ENCODE results near the gene STPG4.
"Not testable (repeated sequence)": the region's sequence is repeated elsewhere in the genome, so short reads cannot be mapped to it uniquely, and the experiment has no call there.

STPG4 gene

DNA sequence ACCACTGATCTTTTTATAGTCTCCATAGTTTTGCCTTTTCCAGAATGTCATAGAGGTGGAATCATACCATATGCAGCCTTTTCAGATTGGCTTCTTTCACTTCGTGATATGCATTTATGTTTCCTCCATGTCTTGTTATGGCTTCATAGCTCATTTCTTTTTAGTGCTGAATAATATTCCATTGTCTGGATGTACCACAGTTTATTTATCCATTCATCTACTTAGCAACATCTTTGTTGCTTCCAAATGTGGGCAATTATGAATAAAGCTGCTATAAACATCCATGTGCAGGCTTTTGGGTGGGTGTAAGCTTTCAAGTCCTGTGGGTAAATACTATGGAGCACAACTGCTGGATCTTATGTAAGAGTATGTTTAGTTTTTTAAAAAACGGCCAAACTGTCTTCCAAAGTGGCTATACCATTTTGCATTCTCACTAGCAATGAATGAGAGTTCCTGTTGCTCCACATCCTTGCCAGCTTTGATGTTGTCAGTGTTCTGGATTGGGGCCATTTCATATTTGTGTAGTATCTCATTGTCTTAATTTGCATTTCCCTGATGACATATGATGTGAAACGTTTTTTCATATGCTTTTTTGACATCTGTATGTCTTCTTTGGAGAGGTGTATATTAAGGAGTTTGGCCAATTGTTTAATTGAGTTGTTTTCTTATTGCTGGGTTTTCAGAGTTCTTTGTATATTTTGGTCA is 20.6 kb downstream of the STPG4 start:
- H3K36me3 ChIP-seq (ENCODE audit: control insufficient read depth in 2 of 2, insufficient read depth in 2 of 2, low read length in 2 of 2): no peaks in the 10 kb centered on the region
- peaks cover 0 to 3% of the 10 kb centered on the region in 2 donors for H3K9me3 ChIP-seq (ENCODE audit: control insufficient read depth in 2 of 2, low read length in 2 of 2)
- no peaks in the 10 kb centered on the region for H3K27me3 ChIP-seq (ENCODE audit: control insufficient read depth in 2 of 2, insufficient read depth in 2 of 2, low read length in 2 of 2)

DNA sequence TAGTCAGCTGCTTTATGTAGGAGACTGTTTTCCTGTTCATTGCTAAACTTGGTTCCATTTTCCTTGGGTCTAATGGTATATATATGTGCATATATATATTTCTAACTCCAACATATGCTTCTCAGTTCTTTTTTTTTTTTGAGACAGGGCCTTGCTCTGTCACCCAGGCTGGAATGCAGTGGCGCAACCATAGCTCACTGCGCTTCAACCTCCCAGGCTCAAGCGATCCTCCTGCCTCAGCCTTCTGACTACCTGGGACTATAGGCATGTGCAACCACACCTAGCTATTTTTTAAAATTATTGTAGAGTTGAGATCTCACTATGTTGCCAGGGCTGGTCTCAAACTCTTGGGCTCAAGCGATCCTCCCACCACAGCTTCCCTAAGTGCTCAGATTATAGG is 22.1 kb downstream of the STPG4 start:
- H3K9me3 ChIP-seq (ENCODE audit: control insufficient read depth in 2 of 2, low read length in 2 of 2): peaks cover 0 to 3% of the 10 kb centered on the region in 2 donors
- no peaks in the 10 kb centered on the region for H3K36me3 ChIP-seq (ENCODE audit: control insufficient read depth in 2 of 2, insufficient read depth in 2 of 2, low read length in 2 of 2)
- no peak overlapping the region for H3K9ac ChIP-seq (ENCODE audit: low read depth in 1 of 2, low read length in 2 of 2)
- H3K4me1 ChIP-seq (ENCODE audit: control insufficient read depth in 2 of 2, insufficient read depth in 2 of 2, low read length in 2 of 2): no peaks in the 10 kb centered on the region
- H3K27me3 ChIP-seq (ENCODE audit: control insufficient read depth in 2 of 2, insufficient read depth in 2 of 2, low read length in 2 of 2): no peaks in the 10 kb centered on the region
- H3K4me3 ChIP-seq (ENCODE audit: low read length in 2 of 2): no peak overlapping the region
- no peak overlapping the region for H3K27ac ChIP-seq (ENCODE audit: low read depth in 2 of 2, low read length in 2 of 2)

More for the DNA sequence above, 20.6 kb downstream of the STPG4 start:
- Histone ChIP-seq H3K4me3 (ENCODE audit: low read length in 2 of 2) (no peak overlapping the region), H3K27ac (ENCODE audit: low read depth in 2 of 2, low read length in 2 of 2) (no peak overlapping the region), H3K4me1 (ENCODE audit: control insufficient read depth in 2 of 2, insufficient read depth in 2 of 2, low read length in 2 of 2) (no peaks in the 10 kb centered on the region), H3K9ac (ENCODE audit: low read depth in 1 of 2, low read length in 2 of 2) (no peak overlapping the region)

DNA sequence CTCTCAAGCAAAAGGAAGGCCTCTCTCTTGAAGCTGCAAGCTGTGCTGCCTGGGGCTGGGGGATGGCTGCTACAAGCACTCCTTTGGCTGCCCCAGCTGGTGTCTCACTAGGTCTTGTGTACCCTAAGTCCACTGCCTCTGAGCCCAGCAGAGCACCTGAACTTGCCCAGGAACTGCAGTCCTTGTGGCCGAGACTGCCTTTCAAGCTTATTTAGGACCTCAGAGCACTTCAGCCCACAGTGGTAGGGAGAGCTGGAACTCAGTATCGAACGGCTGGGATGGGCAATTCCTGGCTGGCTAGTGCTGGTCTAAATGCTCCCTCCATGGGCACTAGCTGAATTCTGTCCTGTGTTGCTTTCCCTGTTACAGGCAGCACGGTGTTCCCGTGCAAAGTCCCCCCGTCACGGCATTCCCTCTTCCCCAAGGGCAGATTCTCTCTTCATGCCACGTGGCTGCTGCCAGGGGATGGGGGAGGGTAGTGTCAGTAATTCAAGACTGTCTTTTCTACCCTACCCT is 25.9 kb downstream of the STPG4 start:
- H3K27me3 ChIP-seq (ENCODE audit: control insufficient read depth in 2 of 2, insufficient read depth in 2 of 2, low read length in 2 of 2): no peaks in the 10 kb centered on the region
- H3K36me3 ChIP-seq (ENCODE audit: control insufficient read depth in 2 of 2, insufficient read depth in 2 of 2, low read length in 2 of 2): no peaks in the 10 kb centered on the region
- no peak overlapping the region for H3K27ac ChIP-seq (ENCODE audit: low read depth in 2 of 2, low read length in 2 of 2)
- no peaks in the 10 kb centered on the region for H3K4me1 ChIP-seq (ENCODE audit: control insufficient read depth in 2 of 2, insufficient read depth in 2 of 2, low read length in 2 of 2)
- no peak overlapping the region for H3K4me3 ChIP-seq (ENCODE audit: low read length in 2 of 2)
- peaks cover 0 to under 1% of the 10 kb centered on the region in 2 donors for H3K9me3 ChIP-seq (ENCODE audit: control insufficient read depth in 2 of 2, low read length in 2 of 2)
- no peak overlapping the region for H3K9ac ChIP-seq (ENCODE audit: low read depth in 1 of 2, low read length in 2 of 2)

DNA sequence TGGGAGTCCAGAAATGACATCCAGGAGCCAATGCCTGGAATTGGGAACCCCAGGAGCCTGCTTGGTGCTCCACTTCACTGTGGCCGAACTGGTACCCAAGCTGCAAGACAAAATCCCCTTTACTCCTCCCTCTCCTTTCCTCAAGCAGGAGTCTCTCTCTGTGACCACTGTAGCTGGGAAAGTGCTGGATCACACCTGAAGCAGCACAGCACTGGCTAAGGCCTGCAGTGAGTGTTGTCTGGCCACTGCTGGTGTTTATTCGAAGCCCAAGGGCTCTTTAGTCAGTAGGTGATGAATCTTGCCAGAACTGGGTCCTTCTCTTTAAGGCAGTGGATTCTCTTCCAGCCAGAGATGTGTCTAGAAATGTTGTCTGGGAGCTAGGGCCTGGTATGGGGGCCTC is 26.4 kb downstream of the STPG4 start:
- no peak overlapping the region for H3K4me3 ChIP-seq (ENCODE audit: low read length in 2 of 2)
- H3K36me3 ChIP-seq (ENCODE audit: control insufficient read depth in 2 of 2, insufficient read depth in 2 of 2, low read length in 2 of 2): no peaks in the 10 kb centered on the region
- H3K4me1 ChIP-seq (ENCODE audit: control insufficient read depth in 2 of 2, insufficient read depth in 2 of 2, low read length in 2 of 2): no peaks in the 10 kb centered on the region
- H3K9me3 ChIP-seq (ENCODE audit: control insufficient read depth in 2 of 2, low read length in 2 of 2): no peaks in the 10 kb centered on the region
- H3K27ac ChIP-seq (ENCODE audit: low read depth in 2 of 2, low read length in 2 of 2): no peak overlapping the region
- H3K27me3 ChIP-seq (ENCODE audit: control insufficient read depth in 2 of 2, insufficient read depth in 2 of 2, low read length in 2 of 2): no peaks in the 10 kb centered on the region
- no peak overlapping the region for H3K9ac ChIP-seq (ENCODE audit: low read depth in 1 of 2, low read length in 2 of 2)

DNA sequence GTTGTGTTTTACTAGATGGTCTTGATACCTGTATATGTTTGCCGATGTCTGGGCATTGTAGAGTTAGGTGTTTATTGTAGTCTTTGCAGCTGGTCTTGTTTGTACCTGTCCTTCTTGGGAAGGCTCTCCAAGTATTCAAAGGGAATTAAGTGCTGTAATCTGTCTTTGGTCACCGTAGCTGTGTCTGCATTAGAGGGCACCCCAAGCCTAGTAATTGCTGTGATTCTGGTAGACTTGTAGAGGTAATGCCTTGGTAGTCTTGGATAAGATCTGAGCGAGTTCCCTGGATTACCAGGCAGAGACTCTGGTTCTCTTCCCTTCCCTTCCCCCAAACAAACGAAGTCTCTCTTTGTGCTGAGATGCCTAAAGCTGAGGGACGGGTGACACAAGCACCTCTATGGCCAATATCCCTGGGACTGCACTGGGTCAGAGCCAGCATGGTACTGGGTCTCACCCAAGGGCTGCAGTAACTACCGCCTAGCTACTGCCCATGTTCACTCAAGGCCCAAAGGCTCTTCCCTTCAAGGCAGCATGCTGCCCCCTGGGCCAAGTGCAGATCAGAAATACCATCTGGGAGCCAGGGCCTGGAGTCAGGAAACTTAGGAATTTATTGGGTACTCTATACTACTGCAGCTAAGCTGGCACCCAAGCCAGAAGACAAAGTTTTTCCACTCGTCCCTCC is 27.1 kb downstream of the STPG4 start:
- no peaks in the 10 kb centered on the region for H3K27me3 ChIP-seq (ENCODE audit: control insufficient read depth in 2 of 2, insufficient read depth in 2 of 2, low read length in 2 of 2)
- no peak overlapping the region for H3K27ac ChIP-seq (ENCODE audit: low read depth in 2 of 2, low read length in 2 of 2)
- H3K9ac ChIP-seq (ENCODE audit: low read depth in 1 of 2, low read length in 2 of 2): no peak overlapping the region
- H3K4me3 ChIP-seq (ENCODE audit: low read length in 2 of 2): no peak overlapping the region
- H3K36me3 ChIP-seq (ENCODE audit: control insufficient read depth in 2 of 2, insufficient read depth in 2 of 2, low read length in 2 of 2): no peaks in the 10 kb centered on the region
- no peaks in the 10 kb centered on the region for H3K9me3 ChIP-seq (ENCODE audit: control insufficient read depth in 2 of 2, low read length in 2 of 2)
- H3K4me1 ChIP-seq (ENCODE audit: control insufficient read depth in 2 of 2, insufficient read depth in 2 of 2, low read length in 2 of 2): no peaks in the 10 kb centered on the region

DNA sequence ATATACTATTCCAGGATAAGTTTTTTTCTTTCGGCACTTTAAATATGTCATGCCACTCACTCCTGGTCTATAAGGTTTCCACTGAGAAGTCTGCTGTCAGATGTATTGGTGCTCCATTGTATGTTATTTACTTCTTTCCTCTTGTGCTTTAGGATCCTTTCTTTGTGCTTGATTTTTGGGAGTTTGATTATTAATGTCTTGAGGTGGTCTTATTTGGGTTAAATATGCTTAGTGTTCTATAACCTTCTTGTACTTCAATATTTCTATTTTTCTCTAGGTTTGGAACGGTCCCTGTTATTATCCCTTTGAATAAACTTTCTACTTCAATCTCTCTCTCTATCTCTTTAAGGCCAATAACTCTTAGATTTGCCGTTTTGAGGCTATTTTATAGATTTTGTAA is 28.3 kb downstream of the STPG4 start:
- H3K9me3 ChIP-seq (ENCODE audit: control insufficient read depth in 2 of 2, low read length in 2 of 2): no peaks in the 10 kb centered on the region
- no peaks in the 10 kb centered on the region for H3K36me3 ChIP-seq (ENCODE audit: control insufficient read depth in 2 of 2, insufficient read depth in 2 of 2, low read length in 2 of 2)
- H3K4me1 ChIP-seq (ENCODE audit: control insufficient read depth in 2 of 2, insufficient read depth in 2 of 2, low read length in 2 of 2): no peaks in the 10 kb centered on the region
- H3K4me3 ChIP-seq (ENCODE audit: low read length in 2 of 2): no peak overlapping the region
- no peak overlapping the region for H3K27ac ChIP-seq (ENCODE audit: low read depth in 2 of 2, low read length in 2 of 2)
- H3K9ac ChIP-seq (ENCODE audit: low read depth in 1 of 2, low read length in 2 of 2): no peak overlapping the region
- no peaks in the 10 kb centered on the region for H3K27me3 ChIP-seq (ENCODE audit: control insufficient read depth in 2 of 2, insufficient read depth in 2 of 2, low read length in 2 of 2)

DNA sequence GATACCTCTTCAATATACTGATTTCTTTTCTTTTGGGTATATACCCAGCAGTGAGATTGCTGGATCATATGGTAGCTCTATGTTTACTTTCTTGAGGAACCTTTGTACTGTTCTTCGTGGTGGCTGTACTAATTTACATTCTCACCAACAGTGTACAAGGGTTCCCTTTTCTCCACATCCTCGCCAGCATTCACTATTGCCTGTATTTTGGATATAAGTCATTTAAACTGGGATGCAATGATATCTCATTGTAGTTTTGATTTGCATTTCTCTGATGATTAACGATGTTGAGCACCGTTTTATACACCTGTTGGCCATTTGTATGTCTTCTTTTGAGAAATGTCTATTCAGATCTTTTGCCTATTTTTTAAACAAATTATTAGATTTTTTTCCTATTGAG is 30.4 kb downstream of the STPG4 start:
- not testable (repeated sequence) for H3K9me3 ChIP-seq (ENCODE audit: control insufficient read depth in 2 of 2, low read length in 2 of 2); H3K27me3 ChIP-seq (ENCODE audit: control insufficient read depth in 2 of 2, insufficient read depth in 2 of 2, low read length in 2 of 2); H3K36me3 ChIP-seq (ENCODE audit: control insufficient read depth in 2 of 2, insufficient read depth in 2 of 2, low read length in 2 of 2); H3K9ac ChIP-seq (ENCODE audit: low read depth in 1 of 2, low read length in 2 of 2); H3K27ac ChIP-seq (ENCODE audit: low read depth in 2 of 2, low read length in 2 of 2); H3K4me1 ChIP-seq (ENCODE audit: control insufficient read depth in 2 of 2, insufficient read depth in 2 of 2, low read length in 2 of 2); H3K4me3 ChIP-seq (ENCODE audit: low read length in 2 of 2)

DNA sequence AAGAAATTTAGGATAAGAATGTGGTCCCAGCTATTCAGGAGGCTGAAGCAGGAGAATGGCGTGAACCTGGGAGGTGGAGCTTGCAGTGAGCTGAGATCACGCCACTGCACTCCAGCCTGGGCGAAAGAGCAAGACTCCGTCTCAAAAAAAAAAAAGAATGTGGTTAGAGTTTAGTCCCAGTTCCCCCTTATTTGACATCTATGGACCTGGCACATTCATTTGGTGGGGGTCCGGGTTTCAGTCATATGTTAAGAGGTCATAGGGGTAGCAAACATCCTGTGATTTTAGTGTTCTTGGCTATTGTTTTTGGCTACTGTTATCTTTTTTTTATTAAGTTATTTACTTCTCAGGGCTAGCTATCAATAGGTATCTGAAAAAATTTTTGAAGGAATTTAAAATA is 34.7 kb downstream of the STPG4 start:
- not testable (repeated sequence) for H3K27ac ChIP-seq (ENCODE audit: low read depth in 2 of 2, low read length in 2 of 2); H3K9ac ChIP-seq (ENCODE audit: low read depth in 1 of 2, low read length in 2 of 2); H3K4me3 ChIP-seq (ENCODE audit: low read length in 2 of 2); H3K36me3 ChIP-seq (ENCODE audit: control insufficient read depth in 2 of 2, insufficient read depth in 2 of 2, low read length in 2 of 2); H3K27me3 ChIP-seq (ENCODE audit: control insufficient read depth in 2 of 2, insufficient read depth in 2 of 2, low read length in 2 of 2); H3K4me1 ChIP-seq (ENCODE audit: control insufficient read depth in 2 of 2, insufficient read depth in 2 of 2, low read length in 2 of 2); H3K9me3 ChIP-seq (ENCODE audit: control insufficient read depth in 2 of 2, low read length in 2 of 2)

DNA sequence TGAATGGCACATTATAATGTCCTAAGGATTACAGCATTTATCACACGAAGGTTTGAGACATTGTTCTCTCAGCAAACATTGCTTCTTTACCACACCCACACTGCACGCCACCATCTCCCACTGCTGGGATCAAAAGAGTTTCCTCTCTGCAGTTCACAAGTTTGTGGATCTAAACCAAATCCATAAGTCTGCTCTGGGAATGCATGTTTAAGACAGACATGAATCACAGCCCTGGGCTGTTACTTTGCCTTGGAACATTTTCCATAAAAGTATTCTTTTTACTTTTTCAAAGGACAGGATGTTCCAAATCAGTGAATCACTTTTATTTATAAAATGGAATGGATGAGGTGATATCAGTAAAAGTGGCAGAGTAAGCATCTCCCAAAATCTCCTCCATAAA is 36.1 kb downstream of the STPG4 start:
- Histone ChIP-seq H3K27ac (ENCODE audit: low read depth in 2 of 2, low read length in 2 of 2) (no peak overlapping the region), H3K36me3 (ENCODE audit: control insufficient read depth in 2 of 2, insufficient read depth in 2 of 2, low read length in 2 of 2) (no peaks in the 10 kb centered on the region), H3K9ac (ENCODE audit: low read depth in 1 of 2, low read length in 2 of 2) (no peak overlapping the region), H3K9me3 (ENCODE audit: control insufficient read depth in 2 of 2, low read length in 2 of 2) (no peaks in the 10 kb centered on the region), H3K27me3 (ENCODE audit: control insufficient read depth in 2 of 2, insufficient read depth in 2 of 2, low read length in 2 of 2) (no peaks in the 10 kb centered on the region), H3K4me3 (ENCODE audit: low read length in 2 of 2) (no peak overlapping the region), H3K4me1 (ENCODE audit: control insufficient read depth in 2 of 2, insufficient read depth in 2 of 2, low read length in 2 of 2) (no peaks in the 10 kb centered on the region)

DNA sequence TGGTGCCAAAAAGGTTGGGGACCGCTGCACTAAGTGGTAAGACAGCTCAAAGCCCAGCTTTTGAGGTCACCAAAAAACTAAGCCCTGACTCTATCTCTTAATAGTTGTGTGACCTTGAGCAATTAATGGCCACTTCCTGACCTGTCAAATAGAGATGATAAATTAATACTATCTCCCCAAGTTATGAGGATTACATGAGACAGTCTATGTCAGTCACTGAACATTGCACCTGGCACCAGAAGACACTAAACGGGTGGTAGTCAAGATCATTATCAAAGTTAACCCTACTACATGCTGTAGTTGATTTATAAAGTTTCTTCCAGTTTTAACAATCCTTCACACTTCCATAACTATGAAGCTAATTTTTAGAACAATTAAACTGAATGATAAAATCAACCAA is 36.5 kb downstream of the STPG4 start:
- Histone ChIP-seq H3K4me3 (ENCODE audit: low read length in 2 of 2) (no peak overlapping the region), H3K36me3 (ENCODE audit: control insufficient read depth in 2 of 2, insufficient read depth in 2 of 2, low read length in 2 of 2) (no peaks in the 10 kb centered on the region), H3K27me3 (ENCODE audit: control insufficient read depth in 2 of 2, insufficient read depth in 2 of 2, low read length in 2 of 2) (no peaks in the 10 kb centered on the region), H3K9ac (ENCODE audit: low read depth in 1 of 2, low read length in 2 of 2) (no peak overlapping the region), H3K4me1 (ENCODE audit: control insufficient read depth in 2 of 2, insufficient read depth in 2 of 2, low read length in 2 of 2) (no peaks in the 10 kb centered on the region), H3K9me3 (ENCODE audit: control insufficient read depth in 2 of 2, low read length in 2 of 2) (no peaks in the 10 kb centered on the region), H3K27ac (ENCODE audit: low read depth in 2 of 2, low read length in 2 of 2) (no peak overlapping the region)
